ENCODE data around the gene CACFD1.

The CACFD1 gene

DNA sequence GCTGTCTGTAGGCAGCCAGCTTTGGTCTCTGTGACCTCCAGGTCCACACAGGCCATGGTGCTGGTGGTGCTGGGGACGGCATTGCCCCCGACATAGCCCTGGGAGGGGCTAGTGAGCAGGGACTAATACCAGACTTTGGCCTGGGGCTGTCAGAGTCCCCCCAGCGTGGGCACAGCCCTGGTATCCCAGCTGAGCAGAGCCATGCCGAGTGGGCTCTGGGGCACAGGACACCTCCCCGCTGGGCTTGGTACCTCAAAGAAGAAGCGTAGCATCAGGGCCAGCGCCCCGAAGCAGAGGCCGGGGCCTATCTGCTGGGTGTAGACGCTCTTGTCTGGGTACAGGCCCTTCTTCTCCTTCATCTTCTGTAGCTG lies 55.4 kb downstream of the CACFD1 start:
- no peak overlapping the region for H3K4me3 ChIP-seq (ENCODE audit: low read depth in 1 of 2, low read length in 2 of 2)
- no peak for TF ChIP-seq EZH2 (IDR thresholded peaks at IDR 0.05; ENCODE audit: borderline replicate concordance, low read depth, low read length, severe bottlenecking)
- TF ChIP-seq, protein P1, sequence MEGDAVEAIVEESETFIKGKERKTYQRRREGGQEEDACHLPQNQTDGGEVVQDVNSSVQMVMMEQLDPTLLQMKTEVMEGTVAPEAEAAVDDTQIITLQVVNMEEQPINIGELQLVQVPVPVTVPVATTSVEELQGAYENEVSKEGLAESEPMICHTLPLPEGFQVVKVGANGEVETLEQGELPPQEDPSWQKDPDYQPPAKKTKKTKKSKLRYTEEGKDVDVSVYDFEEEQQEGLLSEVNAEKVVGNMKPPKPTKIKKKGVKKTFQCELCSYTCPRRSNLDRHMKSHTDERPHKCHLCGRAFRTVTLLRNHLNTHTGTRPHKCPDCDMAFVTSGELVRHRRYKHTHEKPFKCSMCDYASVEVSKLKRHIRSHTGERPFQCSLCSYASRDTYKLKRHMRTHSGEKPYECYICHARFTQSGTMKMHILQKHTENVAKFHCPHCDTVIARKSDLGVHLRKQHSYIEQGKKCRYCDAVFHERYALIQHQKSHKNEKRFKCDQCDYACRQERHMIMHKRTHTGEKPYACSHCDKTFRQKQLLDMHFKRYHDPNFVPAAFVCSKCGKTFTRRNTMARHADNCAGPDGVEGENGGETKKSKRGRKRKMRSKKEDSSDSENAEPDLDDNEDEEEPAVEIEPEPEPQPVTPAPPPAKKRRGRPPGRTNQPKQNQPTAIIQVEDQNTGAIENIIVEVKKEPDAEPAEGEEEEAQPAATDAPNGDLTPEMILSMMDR (IDR thresholded peaks at IDR 0.05; ENCODE audit: borderline replicate concordance, extremely low read depth, low read length, poor library complexity, severe bottlenecking), result no peak
- no peaks in the 10 kb centered on the region for H3K27me3 ChIP-seq (ENCODE audit: insufficient read depth, low read length, poor library complexity)
- no peaks in the 10 kb centered on the region for H4K20me1 ChIP-seq (ENCODE audit: insufficient read depth, low read length)
- no peaks in the 10 kb centered on the region for H3K36me3 ChIP-seq (ENCODE audit: insufficient read depth, low read length)
- ATAC-seq (ENCODE audit: insufficient read depth, low read depth) (no peak), DNase-seq (no peak)
- H3K4me2 ChIP-seq (ENCODE audit: insufficient read depth, low read length), result no peak overlapping the region
- no peaks in the 10 kb centered on the region for H3K79me2 ChIP-seq (ENCODE audit: insufficient read depth, low read length)
- no peak overlapping the region for H3K9ac ChIP-seq (ENCODE audit: low read depth, low read length)
- no peaks in the 10 kb centered on the region for H3K4me1 ChIP-seq (ENCODE audit: insufficient read depth, low read length)
- no peaks in the 10 kb centered on the region for H3K9me3 ChIP-seq (ENCODE audit: insufficient read depth, low read length, severe bottlenecking)
- H3K27ac ChIP-seq (ENCODE audit: low read length), result no peak overlapping the region
- H2AFZ ChIP-seq (ENCODE audit: low read depth, low read length), result no peak overlapping the region

GRCh38 chr9:133515615-133516255 lies 56.0 kb downstream of the CACFD1 start:
- H3K79me2 ChIP-seq (ENCODE audit: insufficient read depth, low read length), result no peaks in the 10 kb centered on the region
- DNase-seq, result no peak
- no peak for ATAC-seq (ENCODE audit: insufficient read depth, low read depth)
- no peaks in the 10 kb centered on the region for H3K9me3 ChIP-seq (ENCODE audit: insufficient read depth, low read length, severe bottlenecking)
- no peak overlapping the region for H3K4me3 ChIP-seq (ENCODE audit: low read depth in 1 of 2, low read length in 2 of 2)
- H3K27ac ChIP-seq (ENCODE audit: low read length), result no peak overlapping the region
- no peak overlapping the region for H3K9ac ChIP-seq (ENCODE audit: low read depth, low read length)
- no peaks in the 10 kb centered on the region for H3K4me1 ChIP-seq (ENCODE audit: insufficient read depth, low read length)
- no peaks in the 10 kb centered on the region for H3K36me3 ChIP-seq (ENCODE audit: insufficient read depth, low read length)
- H3K27me3 ChIP-seq (ENCODE audit: insufficient read depth, low read length, poor library complexity), result no peaks in the 10 kb centered on the region
- TF ChIP-seq, protein P1 (IDR thresholded peaks at IDR 0.05; ENCODE audit: borderline replicate concordance, extremely low read depth, low read length, poor library complexity, severe bottlenecking), result no peak
- TF ChIP-seq EZH2 (IDR thresholded peaks at IDR 0.05; ENCODE audit: borderline replicate concordance, low read depth, low read length, severe bottlenecking), result no peak
- H4K20me1 ChIP-seq (ENCODE audit: insufficient read depth, low read length), result no peaks in the 10 kb centered on the region
- H2AFZ ChIP-seq (ENCODE audit: low read depth, low read length), result no peak overlapping the region
- H3K4me2 ChIP-seq (ENCODE audit: insufficient read depth, low read length), result no peak overlapping the region

DNA sequence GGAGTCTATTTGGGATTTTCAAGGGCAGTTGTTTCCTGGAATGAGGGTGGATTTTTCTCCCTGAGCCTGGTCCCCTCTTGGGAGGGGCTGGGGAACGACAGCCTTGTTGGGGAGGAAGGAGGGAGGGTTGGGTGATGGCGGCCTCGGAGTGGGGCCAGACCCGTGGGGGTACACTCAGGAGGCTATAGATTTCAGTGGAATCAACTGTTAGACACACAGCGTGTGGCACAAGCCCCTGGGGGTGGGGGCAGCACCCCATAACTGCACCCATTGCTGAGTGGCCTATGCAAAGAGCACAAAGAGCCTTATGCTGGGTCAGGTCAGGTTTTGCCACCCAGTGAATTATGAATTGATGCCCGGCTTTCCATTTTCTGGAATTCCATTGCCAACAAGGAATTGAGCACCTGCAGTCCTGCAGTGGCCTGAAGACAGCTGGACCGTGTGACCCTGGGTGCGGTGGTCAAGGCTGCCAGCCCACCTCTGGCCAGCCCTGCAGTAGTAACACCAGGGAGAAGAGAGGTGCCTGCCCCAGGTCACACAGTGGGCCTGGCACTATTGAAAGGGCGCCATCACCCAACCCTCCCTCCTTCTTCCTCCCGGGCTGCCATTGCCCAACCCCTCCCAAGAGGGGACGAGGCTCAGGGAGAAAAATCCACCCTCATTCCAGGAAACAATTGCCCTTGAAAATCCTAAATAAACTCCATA lies 56.6 kb downstream of the CACFD1 start:
- no peaks in the 10 kb centered on the region for H3K4me1 ChIP-seq (ENCODE audit: insufficient read depth, low read length)
- no peaks in the 10 kb centered on the region for H3K79me2 ChIP-seq (ENCODE audit: insufficient read depth, low read length)
- no peak overlapping the region for H3K9ac ChIP-seq (ENCODE audit: low read depth, low read length)
- ATAC-seq (ENCODE audit: insufficient read depth, low read depth) (no peak), DNase-seq (no peak)
- no peaks in the 10 kb centered on the region for H3K36me3 ChIP-seq (ENCODE audit: insufficient read depth, low read length)
- H3K4me2 ChIP-seq (ENCODE audit: insufficient read depth, low read length), result no peak overlapping the region
- no peaks in the 10 kb centered on the region for H4K20me1 ChIP-seq (ENCODE audit: insufficient read depth, low read length)
- H2AFZ ChIP-seq (ENCODE audit: low read depth, low read length), result no peak overlapping the region
- no peak overlapping the region for H3K4me3 ChIP-seq (ENCODE audit: low read depth in 1 of 2, low read length in 2 of 2)
- TF ChIP-seq EZH2 (IDR thresholded peaks at IDR 0.05; ENCODE audit: borderline replicate concordance, low read depth, low read length, severe bottlenecking), result no peak
- TF ChIP-seq, protein P1 (IDR thresholded peaks at IDR 0.05; ENCODE audit: borderline replicate concordance, extremely low read depth, low read length, poor library complexity, severe bottlenecking), result no peak
- H3K9me3 ChIP-seq (ENCODE audit: insufficient read depth, low read length, severe bottlenecking), result no peaks in the 10 kb centered on the region
- H3K27me3 ChIP-seq (ENCODE audit: insufficient read depth, low read length, poor library complexity), result no peaks in the 10 kb centered on the region
- no peak overlapping the region for H3K27ac ChIP-seq (ENCODE audit: low read length)
